ENCODE measurements around the gene RAP1GDS1.
A peak's percentile ranks its signal among the peaks of the same experiment; 100 is the strongest.

The RAP1GDS1 gene

GRCh38 chr4:98260579-98261404, at the start of gene RAP1GDS1:
TSS of gene RAP1GDS1 (plus strand) at chr4:98261384. CDS start at chr4:98261566, 182 bp downstream.
- peak; percentile 93 for DNase-seq (ENCODE audit: low spot score)

GRCh38 chr4:98222306-98222705, 38.9 kb upstream of the RAP1GDS1 start:
- no peak for DNase-seq (ENCODE audit: low spot score)

GRCh38 chr4:98226396-98226795, 34.8 kb upstream of the RAP1GDS1 start:
- no peak for DNase-seq (ENCODE audit: low spot score)

- no peak for DNase-seq (ENCODE audit: low spot score)
These were observed 30.2 kb upstream of the RAP1GDS1 start for GRCh38 chr4:98230961-98231360.

GRCh38 chr4:98232202-98232601, 29.0 kb upstream of the RAP1GDS1 start:
- DNase-seq (ENCODE audit: low spot score): no peak

GRCh38 chr4:98237204-98237603, 24.0 kb upstream of the RAP1GDS1 start:
- no peak for DNase-seq (ENCODE audit: low spot score)

- no peak for DNase-seq (ENCODE audit: low spot score)
These were observed 19.1 kb upstream of the RAP1GDS1 start for GRCh38 chr4:98242063-98242462.

GRCh38 chr4:98242538-98242937, 18.6 kb upstream of the RAP1GDS1 start:
- DNase-seq (ENCODE audit: low spot score): no peak

- DNase-seq (ENCODE audit: low spot score): no peak
These were observed 16.0 kb upstream of the RAP1GDS1 start for GRCh38 chr4:98245226-98245625.

GRCh38 chr4:98248934-98249333, 12.2 kb upstream of the RAP1GDS1 start:
- DNase-seq (ENCODE audit: low spot score): no peak

- no peak for DNase-seq (ENCODE audit: low spot score)
These were observed 11.4 kb upstream of the RAP1GDS1 start for GRCh38 chr4:98249831-98250230.

- DNase-seq (ENCODE audit: low spot score): no peak
These were observed 7.7 kb upstream of the RAP1GDS1 start for GRCh38 chr4:98253499-98253898.

GRCh38 chr4:98260047-98260578, 1.1 kb upstream of the RAP1GDS1 start:
- DNase-seq (ENCODE audit: low spot score): no peak

- peak; percentile 26 for DNase-seq (ENCODE audit: low spot score)
These were observed 464 bp downstream of the RAP1GDS1 start for GRCh38 chr4:98261405-98262291.

- DNase-seq (ENCODE audit: low spot score): no peak
These were observed 1.2 kb downstream of the RAP1GDS1 start for GRCh38 chr4:98262431-98262830.

GRCh38 chr4:98267498-98267897, 6.3 kb downstream of the RAP1GDS1 start:
- no peak for DNase-seq (ENCODE audit: low spot score)

- DNase-seq (ENCODE audit: low spot score): no peak
These were observed 14.0 kb downstream of the RAP1GDS1 start for GRCh38 chr4:98275145-98275544.

- DNase-seq (ENCODE audit: low spot score): no peak
These were observed 22.3 kb downstream of the RAP1GDS1 start for GRCh38 chr4:98283219-98284189.

GRCh38 chr4:98284640-98285046, 23.5 kb downstream of the RAP1GDS1 start:
- no peak for DNase-seq (ENCODE audit: low spot score)

- DNase-seq (ENCODE audit: low spot score): no peak
These were observed 24.5 kb downstream of the RAP1GDS1 start for GRCh38 chr4:98285676-98286075.

- no peak for DNase-seq (ENCODE audit: low spot score)
These were observed 26.1 kb downstream of the RAP1GDS1 start for GRCh38 chr4:98287328-98287727.

Measured in CD4-positive, alpha-beta T cell treated with Interleukin-6 at 100 ng/mL for 8 hours (primary cell).